Anterior cingulate cortex (tissue), 58 donors: ENCODE results near the gene TGIF1.
A peak's percentile ranks its signal among the peaks of the same experiment; 100 is the strongest.
"Not testable (repeated sequence)": the region's sequence is repeated elsewhere in the genome, so short reads cannot be mapped to it uniquely, and the experiment has no call there.

ENCODE experiments used
- DNase-seq, 58 donors: peaks; one replicate each; lab custom pipeline; 2025; lab: John Stamatoyannopoulos, UW

The TGIF1 gene

DNA sequence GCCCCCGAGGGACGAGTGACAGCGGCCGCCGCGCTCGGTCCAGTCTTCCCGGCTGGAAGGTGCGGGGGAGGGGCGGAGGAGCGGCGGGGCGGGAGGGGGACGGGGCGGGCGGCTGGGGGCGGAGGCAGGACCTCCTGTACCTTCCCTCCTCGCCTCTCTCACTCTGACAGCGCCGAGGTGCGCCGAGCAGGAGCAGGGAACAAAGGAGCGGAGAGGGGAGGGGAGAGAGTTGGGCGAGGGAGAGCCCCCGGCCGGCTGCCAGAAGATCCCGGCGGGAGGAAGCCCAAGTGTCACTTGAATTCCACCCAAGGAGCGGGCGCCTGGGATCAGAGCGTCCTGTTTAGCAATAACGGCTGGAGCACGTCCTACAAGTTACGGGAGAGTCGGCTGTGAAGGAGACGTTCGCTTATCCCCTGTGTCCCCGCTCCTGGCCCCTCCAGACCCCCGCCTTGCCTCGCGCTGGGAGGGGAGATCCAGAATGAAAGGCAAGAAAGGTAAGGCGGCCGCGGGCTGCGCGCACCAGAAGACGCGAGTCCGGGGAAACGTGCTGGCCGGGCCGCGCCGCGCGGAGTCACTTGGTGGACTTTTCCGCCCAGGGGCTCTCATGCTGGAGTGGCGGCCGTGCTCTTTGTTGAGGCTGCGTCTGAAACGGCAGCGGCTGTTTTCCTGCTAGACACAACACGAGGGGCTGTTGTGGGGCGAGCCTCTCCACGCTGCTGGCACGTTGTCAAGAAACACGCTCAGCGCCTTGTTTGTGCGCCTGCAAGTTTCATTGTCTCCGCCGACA lies at the start of gene TGIF1:
Gene TGIF1, plus strand, starts transcription at position 161 of the 787 bp plus-strand sequence. Its CDS starts 318 bp downstream, at position 479.
- peak in 54 of 58 donors; percentile 6 to 81 (median 58) for DNase-seq

DNA sequence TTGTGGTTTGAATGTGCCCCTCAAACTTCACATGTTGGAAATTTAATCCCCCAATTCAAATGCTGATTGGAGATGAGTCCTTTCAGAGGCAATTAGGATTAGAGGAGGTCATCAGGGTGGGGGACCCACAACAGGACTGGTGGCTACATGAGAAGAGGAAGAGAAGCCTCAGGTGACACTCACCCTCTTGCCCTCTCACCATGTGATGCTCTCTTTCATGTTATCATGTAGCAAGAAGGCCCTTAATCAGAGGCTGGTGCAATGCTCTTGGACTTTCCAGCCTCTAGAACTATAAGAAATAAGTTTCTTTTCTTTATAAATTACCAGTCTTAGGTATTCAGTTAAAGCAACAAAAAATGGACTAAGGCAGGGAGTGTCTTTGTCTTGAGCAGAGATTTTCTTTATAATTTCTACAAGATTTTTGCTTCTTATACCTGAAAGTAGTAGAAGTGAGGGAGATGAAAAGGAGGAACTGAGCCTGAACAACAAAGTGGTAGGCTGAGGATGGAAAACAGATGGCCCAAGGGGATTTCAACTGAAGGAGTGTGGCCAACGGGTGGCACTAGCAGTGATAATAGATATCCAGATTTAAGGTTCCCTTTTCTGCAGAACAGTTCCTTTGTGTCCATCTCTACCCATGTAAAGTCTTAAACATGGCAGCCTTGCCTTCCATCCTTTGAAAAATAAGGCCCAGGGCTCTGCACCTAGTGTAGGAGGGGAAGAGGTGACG lies 49.2 kb upstream of the TGIF1 start:
- no peak for DNase-seq

DNA sequence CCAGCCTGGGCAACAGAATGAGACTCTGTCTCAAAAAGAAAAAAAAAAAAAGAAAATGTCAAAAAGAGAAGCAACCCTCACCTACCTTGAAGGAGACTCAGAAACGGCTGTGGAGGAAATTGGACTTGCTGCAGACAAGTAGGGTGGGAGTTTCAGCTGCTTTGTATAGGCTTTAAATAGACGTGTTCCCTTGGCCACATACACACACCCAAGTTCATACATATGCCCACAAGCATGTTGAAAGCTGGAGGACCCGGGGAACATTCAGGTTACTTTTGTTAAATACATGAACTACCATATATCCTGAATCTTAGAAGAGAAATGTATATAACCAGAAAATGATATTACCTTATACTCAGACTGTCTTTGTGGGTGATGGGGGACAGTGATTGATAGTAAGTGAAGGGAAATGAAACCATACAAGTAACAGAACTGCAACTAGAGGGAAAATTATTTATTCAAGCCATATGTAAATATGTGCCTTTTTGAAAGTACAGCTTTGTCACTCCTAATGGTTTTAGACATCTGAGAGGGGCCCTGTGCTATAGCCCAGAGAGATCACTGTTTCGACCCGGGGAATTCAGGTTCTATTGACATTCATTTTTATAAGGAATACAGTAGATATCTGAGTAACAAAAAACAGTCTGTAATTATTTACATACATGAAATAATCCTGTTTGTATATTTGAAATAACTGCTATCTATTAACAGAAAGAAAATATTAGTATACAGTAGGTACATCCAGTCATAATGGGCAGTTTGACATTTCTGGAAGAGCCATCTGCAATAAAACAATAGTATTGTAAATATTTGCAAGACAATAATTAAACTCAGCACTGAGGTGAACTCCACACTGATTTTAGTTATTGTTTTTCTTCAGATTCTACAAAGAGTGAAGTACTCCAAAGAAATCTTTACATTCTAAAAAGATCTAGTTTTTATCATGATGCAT lies 48.0 kb upstream of the TGIF1 start:
- no peak for DNase-seq

GRCh38 chr18:3402982-3403451 lies 47.0 kb upstream of the TGIF1 start:
- DNase-seq, result no peak

- no peak for DNase-seq
Measured at GRCh38 chr18:3405713-3406112, 44.3 kb upstream of the TGIF1 start.

- no peak for DNase-seq
Measured at GRCh38 chr18:3408107-3408506, 41.9 kb upstream of the TGIF1 start.

- DNase-seq, result no peak
Measured at GRCh38 chr18:3409811-3410210, 40.2 kb upstream of the TGIF1 start.

- no peak for DNase-seq
Measured at GRCh38 chr18:3410273-3410672, 39.7 kb upstream of the TGIF1 start.

GRCh38 chr18:3410876-3411275 lies 39.1 kb upstream of the TGIF1 start:
- not testable (repeated sequence) for DNase-seq

- no peak for DNase-seq
Measured at GRCh38 chr18:3411327-3411726, 38.6 kb upstream of the TGIF1 start.

DNA sequence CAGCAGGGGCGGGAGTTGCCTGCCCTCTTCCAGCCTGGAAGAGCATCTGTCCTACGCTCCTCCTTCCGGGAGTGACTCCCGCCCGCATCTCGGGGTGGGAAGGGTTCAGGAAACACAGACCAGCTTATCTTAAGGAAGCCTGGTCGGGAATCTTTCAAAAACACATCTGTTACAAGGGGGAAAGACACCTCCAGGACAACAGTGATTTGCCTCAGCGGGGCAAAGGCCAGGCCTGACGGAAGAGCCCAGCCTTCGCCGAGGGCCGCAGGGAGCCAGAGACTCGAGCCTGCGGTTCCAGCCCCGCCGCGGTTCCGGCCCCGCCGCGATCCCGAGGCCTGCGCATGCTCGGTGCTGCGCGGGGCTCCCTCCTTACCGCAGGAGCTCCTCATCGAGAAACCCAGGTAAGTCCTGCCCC lies 38.1 kb upstream of the TGIF1 start:
- peak in 1 of 58 donors; percentile 0 for DNase-seq

- not testable (repeated sequence) for DNase-seq
Measured at GRCh38 chr18:3412528-3412927, 37.4 kb upstream of the TGIF1 start.

DNA sequence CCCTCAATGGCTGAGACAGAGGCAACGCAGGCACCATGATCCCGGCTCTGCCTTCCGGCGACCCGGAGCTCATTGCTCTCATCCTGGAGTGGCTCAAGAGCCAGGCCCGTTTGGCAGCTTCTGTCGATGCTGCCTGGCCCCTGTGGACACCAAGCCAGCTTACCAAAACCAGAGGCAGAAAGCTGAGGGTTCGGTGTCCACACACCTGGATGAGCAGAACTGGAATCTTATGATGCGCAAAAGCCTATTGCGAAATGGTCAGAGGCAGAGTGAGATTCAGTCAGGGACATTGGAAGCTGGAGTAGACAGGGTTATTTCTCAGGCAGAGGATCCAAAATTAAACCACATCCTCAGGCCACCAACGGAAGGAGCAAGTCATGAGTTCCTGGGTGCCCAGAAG lies 34.9 kb upstream of the TGIF1 start:
- DNase-seq, result no peak

DNA sequence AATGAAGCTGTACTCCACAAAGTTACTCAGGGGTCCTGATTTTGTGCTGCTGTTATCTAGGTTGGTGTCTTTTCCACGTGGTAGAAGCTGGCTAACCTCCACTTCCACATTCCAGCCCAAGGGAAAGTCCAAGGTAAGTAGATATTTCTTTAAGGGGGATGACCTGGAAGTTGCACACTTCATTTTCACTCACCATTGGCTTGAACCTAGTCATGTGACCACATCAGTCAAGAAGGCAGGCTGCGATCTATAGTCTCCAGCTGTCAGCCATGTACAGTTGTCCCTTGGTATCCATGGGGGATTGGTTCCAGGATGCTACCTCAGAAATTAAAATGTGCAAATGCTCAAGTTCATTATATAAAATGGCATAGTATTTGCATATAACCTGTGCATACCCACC lies 31.9 kb upstream of the TGIF1 start:
- no peak for DNase-seq

DNA sequence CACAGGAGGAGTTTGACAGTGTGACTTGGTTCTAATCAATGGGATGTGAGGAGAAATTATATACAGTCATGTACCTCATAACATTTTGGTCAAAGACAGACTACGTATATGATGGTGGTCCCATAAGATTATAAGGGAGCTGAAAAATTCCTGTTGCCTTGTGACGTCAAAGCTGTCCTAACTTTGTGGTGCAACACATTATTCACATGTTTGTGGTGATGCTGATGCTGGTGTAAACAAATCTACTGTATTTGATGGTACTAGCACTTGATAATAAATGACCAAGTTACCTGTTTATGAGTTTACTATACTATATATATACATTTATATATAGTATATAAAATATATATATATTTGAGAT lies 29.1 kb upstream of the TGIF1 start:
- no peak for DNase-seq

DNA sequence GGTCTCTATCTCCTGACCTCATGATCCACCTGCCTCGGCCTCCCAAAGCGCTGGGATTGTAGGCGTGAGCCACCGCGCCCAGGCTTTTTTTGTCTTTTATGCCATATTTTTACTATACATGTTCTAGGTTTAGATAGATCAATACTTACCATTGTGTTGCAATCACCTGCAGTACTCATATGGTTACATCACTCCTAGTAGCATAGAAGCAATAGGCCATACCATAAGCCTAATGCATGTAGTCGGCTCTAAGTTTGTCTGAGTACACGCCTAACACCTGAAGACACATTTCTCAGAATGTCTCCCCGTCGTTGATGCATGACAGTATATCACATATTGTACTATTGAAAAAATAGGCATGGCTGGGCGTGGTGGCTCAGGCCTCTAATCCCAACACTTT lies 27.1 kb upstream of the TGIF1 start:
- DNase-seq, result no peak

DNA sequence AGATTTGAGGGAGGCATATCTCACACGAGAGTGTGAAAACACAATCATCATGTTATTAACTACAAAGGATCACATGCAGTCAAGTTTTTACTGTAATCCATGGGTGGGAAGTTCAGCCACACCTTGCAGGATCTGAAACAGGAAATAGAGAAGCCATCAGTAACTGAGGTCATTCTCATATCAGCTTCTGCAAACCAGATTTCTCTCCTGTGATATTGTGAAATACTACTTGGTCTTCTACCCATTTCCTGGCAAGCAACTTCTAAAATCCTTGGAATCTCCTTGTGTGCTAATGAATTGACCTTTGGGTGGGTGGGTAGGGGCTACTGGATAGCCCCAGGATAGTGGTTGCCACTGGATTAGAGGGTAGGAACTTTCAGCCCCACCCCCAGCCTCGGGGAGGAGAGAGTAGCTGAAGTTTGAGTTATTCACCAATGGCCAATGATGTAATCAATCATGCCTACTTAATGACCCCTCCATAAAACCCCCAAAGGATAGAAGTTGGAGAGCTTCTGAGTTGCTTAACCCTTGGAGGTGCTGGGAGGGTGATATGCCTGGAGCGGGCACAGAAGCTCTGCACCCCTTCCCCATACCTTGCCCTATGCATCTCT lies 25.6 kb upstream of the TGIF1 start:
- DNase-seq, result no peak

DNA sequence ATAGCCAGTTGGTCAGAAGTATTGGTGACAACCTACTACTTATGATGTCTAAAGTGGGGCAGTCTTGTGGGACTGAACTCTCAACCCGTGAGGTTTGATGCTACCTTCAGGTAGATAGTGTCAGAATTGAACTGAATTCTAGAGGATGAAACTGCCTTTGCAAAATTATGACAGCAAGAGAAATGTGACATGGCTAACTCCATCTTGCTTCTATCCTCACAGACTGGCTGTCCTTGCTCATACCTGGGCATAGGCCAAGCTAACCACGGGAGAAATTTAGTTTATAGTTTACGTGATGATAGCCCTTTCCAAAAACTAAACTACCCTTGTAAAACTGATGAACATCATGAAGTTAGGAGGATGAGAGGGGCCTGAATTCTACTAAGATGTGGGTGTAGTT lies 24.9 kb upstream of the TGIF1 start:
- DNase-seq, result no peak

GRCh38 chr18:3425446-3425845 lies 24.5 kb upstream of the TGIF1 start:
- no peak for DNase-seq

- DNase-seq, result no peak
Measured at GRCh38 chr18:3426074-3426473, 23.9 kb upstream of the TGIF1 start.
